Activated naive CD4-positive, alpha-beta T cell treated with anti-CD3 and anti-CD28 coated beads, Interleukin-2, amount 50 U/mL, for 24 hours (primary cell): ENCODE measurements around the gene HDAC4.

Experiments used
- H3K27ac Mint-ChIP-seq: one replicate; pipeline ENCODE4 v1.8.0; 2021; ENCODE audit warnings: mild to moderate bottlenecking, mixed read lengths
- H3K27me3 Mint-ChIP-seq: one replicate; pipeline ENCODE4 v1.8.0; 2021; ENCODE audit warnings: mixed read lengths
- H3K36me3 Mint-ChIP-seq: one replicate; pipeline ENCODE4 v1.8.0; 2021; ENCODE audit warnings: mixed read lengths
- H3K4me1 Mint-ChIP-seq: one replicate; pipeline ENCODE4 v1.8.0; 2021; ENCODE audit warnings: mixed read lengths
- H3K4me3 Mint-ChIP-seq: one replicate; pipeline ENCODE4 v1.8.0; 2021; ENCODE audit warnings: mild to moderate bottlenecking, mixed read lengths
- H3K9me3 Mint-ChIP-seq: one replicate; pipeline ENCODE4 v1.8.0; 2021; ENCODE audit warnings: mixed read lengths

HDAC4 gene

GRCh38 chr2:239014458-239015217 is 386.2 kb downstream of the HDAC4 start:
- H3K27me3 Mint-ChIP-seq: peaks cover 2% of the 10 kb centered on the region
- no peak overlapping the region for H3K27ac Mint-ChIP-seq

GRCh38 chr2:239013678-239013976 is 387.2 kb downstream of the HDAC4 start:
- Mint-ChIP-seq H3K9me3 (no peaks in the 10 kb centered on the region), H3K27me3 (peaks cover 2% of the 10 kb centered on the region), H3K27ac (no peak overlapping the region), H3K36me3 (no peaks in the 10 kb centered on the region), H3K4me3 (no peak overlapping the region), H3K4me1 (no peaks in the 10 kb centered on the region)

More at GRCh38 chr2:239014458-239015217, 386.2 kb downstream of the HDAC4 start:
- H3K36me3 Mint-ChIP-seq: no peaks in the 10 kb centered on the region
- H3K4me3 Mint-ChIP-seq: no peak overlapping the region
- H3K9me3 Mint-ChIP-seq: no peaks in the 10 kb centered on the region
- H3K4me1 Mint-ChIP-seq: no peaks in the 10 kb centered on the region

GRCh38 chr2:239012936-239013677 is 387.7 kb downstream of the HDAC4 start:
- no peak overlapping the region for H3K4me3 Mint-ChIP-seq
- H3K27ac Mint-ChIP-seq: no peak overlapping the region
- H3K9me3 Mint-ChIP-seq: no peaks in the 10 kb centered on the region
- no peaks in the 10 kb centered on the region for H3K4me1 Mint-ChIP-seq
- H3K27me3 Mint-ChIP-seq: peaks cover 2% of the 10 kb centered on the region
- no peaks in the 10 kb centered on the region for H3K36me3 Mint-ChIP-seq

GRCh38 chr2:239012228-239012627 is 388.6 kb downstream of the HDAC4 start:
- Mint-ChIP-seq H3K36me3 (no peaks in the 10 kb centered on the region), H3K27me3 (peaks cover 2% of the 10 kb centered on the region), H3K4me3 (no peak overlapping the region), H3K27ac (no peak overlapping the region), H3K9me3 (no peaks in the 10 kb centered on the region), H3K4me1 (no peaks in the 10 kb centered on the region)

- peaks cover 3% of the 10 kb centered on the region for H3K27me3 Mint-ChIP-seq
- no peak overlapping the region for H3K4me3 Mint-ChIP-seq
- H3K27ac Mint-ChIP-seq: no peak overlapping the region
- no peaks in the 10 kb centered on the region for H3K36me3 Mint-ChIP-seq
- H3K4me1 Mint-ChIP-seq: no peaks in the 10 kb centered on the region
- no peaks in the 10 kb centered on the region for H3K9me3 Mint-ChIP-seq
Measured at GRCh38 chr2:239009589-239009961, 391.2 kb downstream of the HDAC4 start.

- no peaks in the 10 kb centered on the region for H3K9me3 Mint-ChIP-seq
- no peaks in the 10 kb centered on the region for H3K4me1 Mint-ChIP-seq
- H3K27ac Mint-ChIP-seq: no peak overlapping the region
- H3K4me3 Mint-ChIP-seq: no peak overlapping the region
- peaks cover 6% of the 10 kb centered on the region for H3K27me3 Mint-ChIP-seq
- H3K36me3 Mint-ChIP-seq: no peaks in the 10 kb centered on the region
Measured at GRCh38 chr2:239008677-239009588, 391.9 kb downstream of the HDAC4 start.

- no peak overlapping the region for H3K27ac Mint-ChIP-seq
Measured at GRCh38 chr2:239008004-239008403, 392.8 kb downstream of the HDAC4 start.

GRCh38 chr2:239006622-239007285 is 394.1 kb downstream of the HDAC4 start:
- H3K36me3 Mint-ChIP-seq: no peaks in the 10 kb centered on the region
- H3K4me3 Mint-ChIP-seq: no peak overlapping the region
- H3K27me3 Mint-ChIP-seq: peaks cover 9% of the 10 kb centered on the region
- H3K4me1 Mint-ChIP-seq: no peaks in the 10 kb centered on the region
- H3K9me3 Mint-ChIP-seq: peaks cover 5% of the 10 kb centered on the region
- H3K27ac Mint-ChIP-seq: no peak overlapping the region

More at GRCh38 chr2:239008004-239008403, 392.8 kb downstream of the HDAC4 start:
- Mint-ChIP-seq H3K36me3 (no peaks in the 10 kb centered on the region), H3K9me3 (no peaks in the 10 kb centered on the region), H3K4me3 (no peak overlapping the region), H3K4me1 (no peaks in the 10 kb centered on the region), H3K27me3 (peaks cover 7% of the 10 kb centered on the region)

- Mint-ChIP-seq H3K27me3 (peaks cover 9% of the 10 kb centered on the region), H3K9me3 (peaks cover 9% of the 10 kb centered on the region), H3K27ac (no peak overlapping the region), H3K4me1 (no peaks in the 10 kb centered on the region), H3K36me3 (peaks cover 2% of the 10 kb centered on the region), H3K4me3 (no peak overlapping the region)
Measured at GRCh38 chr2:239005586-239005985, 395.2 kb downstream of the HDAC4 start.

GRCh38 chr2:239004274-239005015 is 396.4 kb downstream of the HDAC4 start:
- Mint-ChIP-seq H3K27me3 (peaks cover 9% of the 10 kb centered on the region), H3K36me3 (peaks cover 2% of the 10 kb centered on the region), H3K4me1 (no peaks in the 10 kb centered on the region), H3K9me3 (peaks cover 9% of the 10 kb centered on the region), H3K27ac (no peak overlapping the region), H3K4me3 (no peak overlapping the region)

- H3K27me3 Mint-ChIP-seq: peaks cover 9% of the 10 kb centered on the region
- H3K27ac Mint-ChIP-seq: no peak overlapping the region
- no peak overlapping the region for H3K4me3 Mint-ChIP-seq
- peaks cover 9% of the 10 kb centered on the region for H3K9me3 Mint-ChIP-seq
- no peaks in the 10 kb centered on the region for H3K4me1 Mint-ChIP-seq
- H3K36me3 Mint-ChIP-seq: peaks cover 2% of the 10 kb centered on the region
Measured at GRCh38 chr2:239003624-239004273, 397.1 kb downstream of the HDAC4 start.

GRCh38 chr2:239002954-239003623 is 397.7 kb downstream of the HDAC4 start:
- Mint-ChIP-seq H3K27me3 (peaks cover 9% of the 10 kb centered on the region), H3K9me3 (peaks cover 9% of the 10 kb centered on the region), H3K4me1 (no peaks in the 10 kb centered on the region), H3K27ac (no peak overlapping the region), H3K4me3 (no peak overlapping the region), H3K36me3 (peaks cover 2% of the 10 kb centered on the region)

GRCh38 chr2:239002591-239002953 is 398.2 kb downstream of the HDAC4 start:
- Mint-ChIP-seq H3K27me3 (peaks cover 9% of the 10 kb centered on the region), H3K9me3 (peaks cover 9% of the 10 kb centered on the region), H3K36me3 (peaks cover 2% of the 10 kb centered on the region), H3K4me3 (no peak overlapping the region), H3K4me1 (no peaks in the 10 kb centered on the region), H3K27ac (no peak overlapping the region)

GRCh38 chr2:239001794-239002193 is 399.0 kb downstream of the HDAC4 start:
- peaks cover 13% of the 10 kb centered on the region for H3K27me3 Mint-ChIP-seq
- H3K27ac Mint-ChIP-seq: no peak overlapping the region
- no peaks in the 10 kb centered on the region for H3K4me1 Mint-ChIP-seq
- peaks cover 2% of the 10 kb centered on the region for H3K36me3 Mint-ChIP-seq
- no peak overlapping the region for H3K4me3 Mint-ChIP-seq
- peaks cover 9% of the 10 kb centered on the region for H3K9me3 Mint-ChIP-seq
